ENCODE results near the gene PODXL2. TPM values are rescaled to one million over a fixed set of nuclear protein-coding genes. Genes with fewer than 3 reads are reported as not detected.

Gene PODXL2
- polyA plus RNA-seq, 1 donor (not counting 4 experiments of a cell fraction or from before 2014, with no cell fraction given), result 1.6 TPM

GRCh38 chr3:127610105-127610504, 18.9 kb upstream of the PODXL2 start:
- no peaks in the 10 kb centered on the region for H3K9me3 ChIP-seq (ENCODE audit: control insufficient read depth, low read depth, low read length)
- H3K27ac ChIP-seq (ENCODE audit: control insufficient read depth, insufficient read depth, low read length), result no peak overlapping the region
- FAIRE-seq (no peak), DNase-seq (ENCODE audit: low read depth, low spot score) (no peak)
- H3K27me3 ChIP-seq (ENCODE audit: control insufficient read depth, extremely low read depth, insufficient read depth, low read length), result no peaks in the 10 kb centered on the region
- no peaks in the 10 kb centered on the region for H3K9me1 ChIP-seq (ENCODE audit: control insufficient read depth, extremely low read depth, insufficient read depth, low read length)
- H3K9ac ChIP-seq (ENCODE audit: control insufficient read depth, extremely low read depth, insufficient read depth, low read length), result no peak overlapping the region
- no peak overlapping the region for H2AFZ ChIP-seq (ENCODE audit: control insufficient read depth, low read length)
- no peak overlapping the region for H3K4me3 ChIP-seq (ENCODE audit: control insufficient read depth in 2 of 3, extremely low read depth in 1 of 3, insufficient read depth in 2 of 3, low read depth in 1 of 3, low read length in 3 of 3)
- no peak for TF ChIP-seq CTCF (optimal IDR thresholded peaks at IDR 0.05 in 1 of 3, IDR thresholded peaks at IDR 0.05 in 1 of 3, conservative IDR thresholded peaks at IDR 0.05 in 1 of 3; ENCODE audit: extremely low read depth in 1 of 3, insufficient read depth in 2 of 3, low read length in 3 of 3)
- TF ChIP-seq EZH2 (IDR thresholded peaks at IDR 0.05; ENCODE audit: low read length), result no peak
- no peaks in the 10 kb centered on the region for H4K20me1 ChIP-seq (ENCODE audit: control insufficient read depth, extremely low read depth, insufficient read depth, low read length)
- peaks cover 8 to 50% of the 10 kb centered on the region in 2 experiments for H3K36me3 ChIP-seq (ENCODE audit: control insufficient read depth in 2 of 2, extremely low read depth in 1 of 2, insufficient read depth in 2 of 2, low read length in 2 of 2)
- H3K79me2 ChIP-seq (ENCODE audit: control insufficient read depth, insufficient read depth, low read length), result no peaks in the 10 kb centered on the region
- no peak overlapping the region for H3K4me2 ChIP-seq (ENCODE audit: control insufficient read depth, extremely low read depth, insufficient read depth, low read depth, low read length)
- dilution Hi-C loops (cut with MboI; ENCODE audit: extremely low pct_ligation_motif_present, low sequenced_read_pairs), result no loop called here
- no peaks in the 10 kb centered on the region for H3K4me1 ChIP-seq (ENCODE audit: control insufficient read depth, extremely low read depth, insufficient read depth, low read length)

- H3K4me3 ChIP-seq (ENCODE audit: control insufficient read depth in 2 of 3, extremely low read depth in 1 of 3, insufficient read depth in 2 of 3, low read depth in 1 of 3, low read length in 3 of 3), result no peak overlapping the region
- no peak for TF ChIP-seq EZH2 (IDR thresholded peaks at IDR 0.05; ENCODE audit: low read length)
- TF ChIP-seq CTCF (optimal IDR thresholded peaks at IDR 0.05 in 1 of 3, IDR thresholded peaks at IDR 0.05 in 1 of 3, conservative IDR thresholded peaks at IDR 0.05 in 1 of 3; ENCODE audit: extremely low read depth in 1 of 3, insufficient read depth in 2 of 3, low read length in 3 of 3), result no peak
- H3K4me1 ChIP-seq (ENCODE audit: control insufficient read depth, extremely low read depth, insufficient read depth, low read length), result no peaks in the 10 kb centered on the region
- H3K9me3 ChIP-seq (ENCODE audit: control insufficient read depth, low read depth, low read length), result no peaks in the 10 kb centered on the region
- H4K20me1 ChIP-seq (ENCODE audit: control insufficient read depth, extremely low read depth, insufficient read depth, low read length), result no peaks in the 10 kb centered on the region
- no peaks in the 10 kb centered on the region for H3K27me3 ChIP-seq (ENCODE audit: control insufficient read depth, extremely low read depth, insufficient read depth, low read length)
- dilution Hi-C loops (cut with MboI; ENCODE audit: extremely low pct_ligation_motif_present, low sequenced_read_pairs), result no loop called here
- H3K27ac ChIP-seq (ENCODE audit: control insufficient read depth, insufficient read depth, low read length), result no peak overlapping the region
- H3K9me1 ChIP-seq (ENCODE audit: control insufficient read depth, extremely low read depth, insufficient read depth, low read length), result no peaks in the 10 kb centered on the region
- H3K4me2 ChIP-seq (ENCODE audit: control insufficient read depth, extremely low read depth, insufficient read depth, low read depth, low read length), result no peak overlapping the region
- no peaks in the 10 kb centered on the region for H3K79me2 ChIP-seq (ENCODE audit: control insufficient read depth, insufficient read depth, low read length)
- H3K9ac ChIP-seq (ENCODE audit: control insufficient read depth, extremely low read depth, insufficient read depth, low read length), result no peak overlapping the region
- FAIRE-seq (no peak), DNase-seq (ENCODE audit: low read depth, low spot score) (no peak)
- H3K36me3 ChIP-seq (ENCODE audit: control insufficient read depth in 2 of 2, extremely low read depth in 1 of 2, insufficient read depth in 2 of 2, low read length in 2 of 2), result peaks cover 8 to 49% of the 10 kb centered on the region in 2 experiments
- H2AFZ ChIP-seq (ENCODE audit: control insufficient read depth, low read length), result no peak overlapping the region
Measured at GRCh38 chr3:127611251-127611650, 17.7 kb upstream of the PODXL2 start.

Measured in keratinocyte (primary cell).